ENCODE data around the gene CAMSAP2.
"Not testable (repeated sequence)": the region's sequence is repeated elsewhere in the genome, so short reads cannot be mapped to it uniquely, and the experiment has no call there.

Gene CAMSAP2

GRCh38 chr1:200727257-200727656 lies 11.4 kb upstream of the CAMSAP2 start:
- Mint-ChIP-seq H3K9me3 (no peaks in the 10 kb centered on the region), H3K4me1 (peaks cover 5% of the 10 kb centered on the region), H3K27me3 (no peaks in the 10 kb centered on the region), H3K27ac (no peak overlapping the region), H3K4me3 (no peak overlapping the region)
- DNase-seq (no peak), ATAC-seq (no peak)

- ATAC-seq (no peak), DNase-seq (no peak)
- Mint-ChIP-seq H3K27me3 (no peaks in the 10 kb centered on the region), H3K4me3 (no peak overlapping the region), H3K27ac (no peak overlapping the region), H3K4me1 (peaks cover 5% of the 10 kb centered on the region), H3K9me3 (no peaks in the 10 kb centered on the region)
Measured at GRCh38 chr1:200729863-200730262, 8.8 kb upstream of the CAMSAP2 start.

- no peak for ATAC-seq
- Mint-ChIP-seq H3K4me1 (peaks cover 5% of the 10 kb centered on the region), H3K27me3 (no peaks in the 10 kb centered on the region), H3K9me3 (no peaks in the 10 kb centered on the region), H3K4me3 (no peak overlapping the region), H3K27ac (no peak overlapping the region)
- DNase-seq = no peak
Measured at GRCh38 chr1:200731654-200732332, 6.9 kb upstream of the CAMSAP2 start.

GRCh38 chr1:200732438-200732837 lies 6.3 kb upstream of the CAMSAP2 start:
- Mint-ChIP-seq H3K4me3 (no peak overlapping the region), H3K9me3 (no peaks in the 10 kb centered on the region), H3K4me1 (peaks cover 5% of the 10 kb centered on the region), H3K27ac (no peak overlapping the region), H3K27me3 (no peaks in the 10 kb centered on the region)
- DNase-seq (no peak), ATAC-seq (no peak)

GRCh38 chr1:200733907-200734306 lies 4.8 kb upstream of the CAMSAP2 start:
- Mint-ChIP-seq H3K4me3 (no peak overlapping the region), H3K27ac (no peak overlapping the region), H3K27me3 (no peaks in the 10 kb centered on the region), H3K4me1 (peaks cover 18% of the 10 kb centered on the region), H3K9me3 (no peaks in the 10 kb centered on the region)
- ATAC-seq (peak; percentile 90), DNase-seq (peak in 1 of 2 donors; percentile 50)

GRCh38 chr1:200737647-200738291 lies 924 bp upstream of the CAMSAP2 start:
- H3K4me1 Mint-ChIP-seq = peaks cover 36% of the 10 kb centered on the region
- DNase-seq = no peak
- H3K9me3 Mint-ChIP-seq = no peaks in the 10 kb centered on the region
- no peak for ATAC-seq
- no peaks in the 10 kb centered on the region for H3K27me3 Mint-ChIP-seq
- H3K4me3 Mint-ChIP-seq = peak overlapping the region; percentile 96 to 98
- H3K27ac Mint-ChIP-seq = no peak overlapping the region

GRCh38 chr1:200738949-200739651 lies 407 bp downstream of the CAMSAP2 start:
- peaks cover 39% of the 10 kb centered on the region for H3K4me1 Mint-ChIP-seq
- H3K4me3 Mint-ChIP-seq = peak overlapping the region; percentile 96 to 98
- DNase-seq (peak; percentile 45 to 47), ATAC-seq (peak; percentile 80)
- H3K9me3 Mint-ChIP-seq = no peaks in the 10 kb centered on the region
- H3K27ac Mint-ChIP-seq = peak overlapping the region; percentile 87 to 95
- no peaks in the 10 kb centered on the region for H3K27me3 Mint-ChIP-seq

GRCh38 chr1:200739702-200740570 lies 1.2 kb downstream of the CAMSAP2 start:
- Mint-ChIP-seq H3K27me3 (no peaks in the 10 kb centered on the region), H3K27ac (no peak overlapping the region), H3K4me3 (peak overlapping the region; percentile 55 to 65), H3K9me3 (no peaks in the 10 kb centered on the region), H3K4me1 (peaks cover 47% of the 10 kb centered on the region)
- ATAC-seq = peak; percentile 49
- no peak for DNase-seq

GRCh38 chr1:200740571-200741208 lies 2.0 kb downstream of the CAMSAP2 start:
- no peak overlapping the region for H3K27ac Mint-ChIP-seq
- H3K9me3 Mint-ChIP-seq = no peaks in the 10 kb centered on the region
- peak overlapping the region in 1 of 2 donors; percentile 55 for H3K4me3 Mint-ChIP-seq

GRCh38 chr1:200741551-200742207 lies 3.0 kb downstream of the CAMSAP2 start:
- no peaks in the 10 kb centered on the region for H3K27me3 Mint-ChIP-seq

More at GRCh38 chr1:200740571-200741208, 2.0 kb downstream of the CAMSAP2 start:
- Mint-ChIP-seq H3K4me1 (peaks cover 47% of the 10 kb centered on the region), H3K27me3 (no peaks in the 10 kb centered on the region)
- DNase-seq = no peak
- no peak for ATAC-seq

GRCh38 chr1:200744143-200744542 lies 5.5 kb downstream of the CAMSAP2 start:
- Mint-ChIP-seq H3K27me3 (no peaks in the 10 kb centered on the region), H3K4me3 (no peak overlapping the region), H3K4me1 (peaks cover 33% of the 10 kb centered on the region), H3K9me3 (no peaks in the 10 kb centered on the region), H3K27ac (no peak overlapping the region)
- ATAC-seq (no peak), DNase-seq (no peak)

More at GRCh38 chr1:200741551-200742207, 3.0 kb downstream of the CAMSAP2 start:
- DNase-seq = no peak
- no peak overlapping the region for H3K27ac Mint-ChIP-seq
- ATAC-seq = peak; percentile 44
- H3K4me1 Mint-ChIP-seq = peaks cover 47% of the 10 kb centered on the region
- H3K9me3 Mint-ChIP-seq = no peaks in the 10 kb centered on the region
- no peak overlapping the region for H3K4me3 Mint-ChIP-seq

- no peak overlapping the region for H3K27ac Mint-ChIP-seq
Measured at GRCh38 chr1:200749090-200749489, 10.4 kb downstream of the CAMSAP2 start.

GRCh38 chr1:200750749-200751148 lies 12.1 kb downstream of the CAMSAP2 start:
- not testable (repeated sequence) for H3K4me3 Mint-ChIP-seq, H3K4me1 Mint-ChIP-seq, H3K9me3 Mint-ChIP-seq, H3K27me3 Mint-ChIP-seq, H3K27ac Mint-ChIP-seq, DNase-seq, ATAC-seq

More at GRCh38 chr1:200749090-200749489, 10.4 kb downstream of the CAMSAP2 start:
- Mint-ChIP-seq H3K9me3 (no peaks in the 10 kb centered on the region), H3K4me3 (no peak overlapping the region), H3K4me1 (peaks cover 16% of the 10 kb centered on the region), H3K27me3 (no peaks in the 10 kb centered on the region)
- no peak for ATAC-seq
- DNase-seq = no peak

- peak; percentile 84 for ATAC-seq
- no peaks in the 10 kb centered on the region for H3K9me3 Mint-ChIP-seq
- no peak overlapping the region for H3K27ac Mint-ChIP-seq
- no peak overlapping the region for H3K4me3 Mint-ChIP-seq
- DNase-seq = no peak
- no peaks in the 10 kb centered on the region for H3K27me3 Mint-ChIP-seq
- peaks cover 8% of the 10 kb centered on the region for H3K4me1 Mint-ChIP-seq
Measured at GRCh38 chr1:200751717-200752116, 13.0 kb downstream of the CAMSAP2 start.
